Neural cell (in vitro differentiated cells): ENCODE data around the gene CYTH3. TPM values are rescaled to one million over a fixed set of nuclear protein-coding genes. Genes with fewer than 3 reads are reported as not detected.

Experiments
- H2AFZ ChIP-seq: fragments of 200-600, 300-800 bp; sonication (generic), shearing (Covaris generic); 2 replicates; pipeline ENCODE4 v1.6.0; 2014; ENCODE audit warnings: low read depth, mild to moderate bottlenecking, antibody characterized with exemption, low read length, moderate library complexity
- H3F3A ChIP-seq: fragments of 200-600 bp; shearing (Covaris generic); 2 replicates; pipeline ENCODE4 v1.6.1; 2016; ENCODE audit warnings: mild to moderate bottlenecking, moderate library complexity, mixed read lengths, antibody characterized with exemption, low read length; ENCODE audit not compliant: insufficient read depth, poor library complexity, severe bottlenecking
- H3K27ac ChIP-seq: fragments of 200-600, 300-800 bp; sonication (generic), shearing (Covaris generic); 2 replicates; pipeline ENCODE4 v1.5.1; 2014; ENCODE audit warnings: mild to moderate bottlenecking, low read length, moderate library complexity
- H3K27me3 ChIP-seq: fragments of 300-800, 200-600 bp; sonication (generic), shearing (Covaris generic); 2 replicates; pipeline ENCODE4 v1.6.0; 2014; ENCODE audit warnings: mild to moderate bottlenecking, low read depth, low read length, moderate library complexity; ENCODE audit not compliant: insufficient read depth
- H3K36me3 ChIP-seq: fragments of 300-800, 200-600 bp; sonication (generic), shearing (Covaris generic); 2 replicates; pipeline ENCODE4 v1.5.1; 2014; ENCODE audit warnings: mild to moderate bottlenecking, antibody characterized with exemption, low read length, moderate library complexity; ENCODE audit not compliant: insufficient read depth
- H3K4me2 ChIP-seq: fragments of 300-800, 200-600 bp; sonication (generic), shearing (Covaris generic); 2 replicates; pipeline ENCODE4 v1.6.0; 2014; ENCODE audit warnings: mild to moderate bottlenecking, low read length
- H3K4me3 ChIP-seq: fragments of 300-800, 200-600 bp; sonication (generic), shearing (Covaris generic); 2 replicates; pipeline ENCODE4 v1.5.1; 2014; ENCODE audit warnings: mild to moderate bottlenecking, low read length, moderate library complexity
- H3K79me2 ChIP-seq: fragments of 200-600 bp; shearing (Covaris generic); replicated peaks from 2 replicates; pipeline ENCODE4 v1.6.0; 2014; ENCODE audit warnings: mild to moderate bottlenecking, low read length, moderate library complexity; ENCODE audit not compliant: insufficient read depth
- H3K9ac ChIP-seq: fragments of 300-800, 200-600 bp; sonication (generic), shearing (Covaris generic); 2 replicates; pipeline ENCODE4 v1.6.1; 2016; ENCODE audit warnings: mild to moderate bottlenecking, low read length, mixed read lengths
- H3K9me2 ChIP-seq: fragments of 200-600 bp; shearing (Covaris generic); 2 replicates; pipeline ENCODE4 v1.6.1; 2016; ENCODE audit warnings: mild to moderate bottlenecking, low read length, mixed read lengths; ENCODE audit not compliant: insufficient read depth
- H3K9me3 ChIP-seq: fragments of 200-600, 300-800 bp; sonication (generic), shearing (Covaris generic); 2 replicates; pipeline ENCODE4 v1.6.1; 2016; ENCODE audit warnings: mild to moderate bottlenecking, mixed run types, low read length, moderate library complexity, mixed read lengths
- H4K20me1 ChIP-seq: fragments of 200-600 bp; shearing (Covaris generic); 2 replicates; pipeline ENCODE4 v1.6.1; 2016; ENCODE audit warnings: mild to moderate bottlenecking, mixed run types; ENCODE audit not compliant: insufficient read depth
- EP300 ChIP-seq: fragments of 450-650 bp; conservative IDR thresholded peaks from 2 replicates; pipeline ENCODE4 v1.6.1; 2014; ENCODE audit warnings: antibody characterized with exemption, mild to moderate bottlenecking, moderate library complexity; ENCODE audit not compliant: poor library complexity, severe bottlenecking
- EZH2 ChIP-seq: fragments of 200-600, 300-800 bp; shearing (Covaris generic), sonication (generic); IDR thresholded peaks from 2 replicates; pipeline ENCODE4 v1.6.1; 2014; ENCODE audit warnings: antibody characterized with exemption, low read length, borderline replicate concordance, mild to moderate bottlenecking; ENCODE audit not compliant: insufficient read depth, poor library complexity, severe bottlenecking
- MXI1 ChIP-seq: fragments of 450-650 bp; conservative IDR thresholded peaks from 2 replicates; pipeline ENCODE4 v1.6.1; 2014; ENCODE audit warnings: antibody characterized with exemption, mild to moderate bottlenecking; ENCODE audit not compliant: poor library complexity, severe bottlenecking
- POLR2AphosphoS5 ChIP-seq: IDR thresholded peaks from 2 replicates; pipeline ENCODE4 v1.6.1; 2012
- RAD21 ChIP-seq: fragments of 450-650 bp; conservative IDR thresholded peaks from 2 replicates; pipeline ENCODE4 v1.6.1; 2014; ENCODE audit warnings: antibody characterized with exemption, mild to moderate bottlenecking, moderate library complexity
- REST ChIP-seq: IDR thresholded peaks from 2 replicates; pipeline ENCODE4 v1.6.1; 2012; ENCODE audit warnings: borderline replicate concordance
- SMC3 ChIP-seq: fragments of 450-650 bp; conservative IDR thresholded peaks from 2 replicates; pipeline ENCODE4 v1.6.1; 2014; ENCODE audit warnings: antibody characterized with exemption, mild to moderate bottlenecking, moderate library complexity; ENCODE audit not compliant: poor library complexity
- TAF1 ChIP-seq: IDR thresholded peaks from 2 replicates; pipeline ENCODE4 v1.6.1; 2012; ENCODE audit warnings: low read depth
- polyA plus RNA-seq: library from polyadenylated mRNA; depleted of rRNA; stranded (reverse); fragments of >200 nt; gene quantifications from 2 replicates; pipeline ENCODE4 v1.2.3, GENCODE V29; 2014
- TF ChIP-seq, protein P1 (sequence below): fragments of 450-650 bp; IDR thresholded peaks from 2 replicates; pipeline ENCODE4 v1.5.1; 2014; ENCODE audit warnings: antibody characterized with exemption, mild to moderate bottlenecking, moderate library complexity; ENCODE audit not compliant: poor library complexity, severe bottlenecking

Gene CYTH3
- polyA plus RNA-seq, 1 donor from 2014 or later = 33.9 TPM

- H3K36me3 ChIP-seq = no peaks in the 10 kb centered on the region
Observed at GRCh38 chr7:6221340-6222319, 50.8 kb downstream of the CYTH3 start.

GRCh38 chr7:6218329-6218728, 54.1 kb downstream of the CYTH3 start:
- Histone ChIP-seq H3K4me3 (no peak overlapping the region), H3K9me2 (no peaks in the 10 kb centered on the region), H4K20me1 (no peaks in the 10 kb centered on the region), H3K9me3 (no peaks in the 10 kb centered on the region), H3K36me3 (no peaks in the 10 kb centered on the region), H3K27ac (no peak overlapping the region), H3F3A (no peaks in the 10 kb centered on the region), H3K79me2 (peaks cover 4% of the 10 kb centered on the region), H2AFZ (no peak overlapping the region), H3K27me3 (no peaks in the 10 kb centered on the region), H3K9ac (no peak overlapping the region), H3K4me2 (no peak overlapping the region)
- TF ChIP-seq SMC3 (no peak), EP300 (no peak)

More at GRCh38 chr7:6221340-6222319, 50.8 kb downstream of the CYTH3 start:
- no peak for TF ChIP-seq RAD21
- no peak for TF ChIP-seq SMC3
- TF ChIP-seq POLR2AphosphoS5 = no peak
- TF ChIP-seq MXI1 = no peak
- no peak for TF ChIP-seq REST
- TF ChIP-seq TAF1 = no peak
- TF ChIP-seq EP300 = no peak
- no peak for TF ChIP-seq EZH2
- TF ChIP-seq, protein P1, sequence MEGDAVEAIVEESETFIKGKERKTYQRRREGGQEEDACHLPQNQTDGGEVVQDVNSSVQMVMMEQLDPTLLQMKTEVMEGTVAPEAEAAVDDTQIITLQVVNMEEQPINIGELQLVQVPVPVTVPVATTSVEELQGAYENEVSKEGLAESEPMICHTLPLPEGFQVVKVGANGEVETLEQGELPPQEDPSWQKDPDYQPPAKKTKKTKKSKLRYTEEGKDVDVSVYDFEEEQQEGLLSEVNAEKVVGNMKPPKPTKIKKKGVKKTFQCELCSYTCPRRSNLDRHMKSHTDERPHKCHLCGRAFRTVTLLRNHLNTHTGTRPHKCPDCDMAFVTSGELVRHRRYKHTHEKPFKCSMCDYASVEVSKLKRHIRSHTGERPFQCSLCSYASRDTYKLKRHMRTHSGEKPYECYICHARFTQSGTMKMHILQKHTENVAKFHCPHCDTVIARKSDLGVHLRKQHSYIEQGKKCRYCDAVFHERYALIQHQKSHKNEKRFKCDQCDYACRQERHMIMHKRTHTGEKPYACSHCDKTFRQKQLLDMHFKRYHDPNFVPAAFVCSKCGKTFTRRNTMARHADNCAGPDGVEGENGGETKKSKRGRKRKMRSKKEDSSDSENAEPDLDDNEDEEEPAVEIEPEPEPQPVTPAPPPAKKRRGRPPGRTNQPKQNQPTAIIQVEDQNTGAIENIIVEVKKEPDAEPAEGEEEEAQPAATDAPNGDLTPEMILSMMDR = no peak
- Histone ChIP-seq H3K79me2 (peaks cover 4% of the 10 kb centered on the region), H3K9me3 (no peaks in the 10 kb centered on the region), H3K9me2 (no peaks in the 10 kb centered on the region), H3F3A (no peaks in the 10 kb centered on the region), H3K4me3 (no peak overlapping the region), H3K27ac (no peak overlapping the region), H3K9ac (no peak overlapping the region), H3K27me3 (no peaks in the 10 kb centered on the region), H4K20me1 (no peaks in the 10 kb centered on the region), H2AFZ (no peak overlapping the region), H3K4me2 (no peak overlapping the region)
